Stimulated activated CD4-positive, alpha-beta T cell treated with anti-CD3 and anti-CD28 coated beads, Interleukin-2, amount 100 ng/mL, for 4 hours (primary cell): ENCODE measurements around the gene DYDC2.
"Not testable (repeated sequence)": the region's sequence is repeated elsewhere in the genome, so short reads cannot be mapped to it uniquely, and the experiment has no call there.

ENCODE experiments used
- DNase-seq: peaks from one replicate; pipeline ENCODE4 v3.0.0-alpha.2; 2020; ENCODE audit warnings: low read depth

DYDC2 gene

GRCh38 chr10:80413271-80413996, 56.9 kb downstream of the DYDC2 start:
- no peak for DNase-seq

GRCh38 chr10:80414142-80414895, 57.7 kb downstream of the DYDC2 start:
- no peak for DNase-seq

DNA sequence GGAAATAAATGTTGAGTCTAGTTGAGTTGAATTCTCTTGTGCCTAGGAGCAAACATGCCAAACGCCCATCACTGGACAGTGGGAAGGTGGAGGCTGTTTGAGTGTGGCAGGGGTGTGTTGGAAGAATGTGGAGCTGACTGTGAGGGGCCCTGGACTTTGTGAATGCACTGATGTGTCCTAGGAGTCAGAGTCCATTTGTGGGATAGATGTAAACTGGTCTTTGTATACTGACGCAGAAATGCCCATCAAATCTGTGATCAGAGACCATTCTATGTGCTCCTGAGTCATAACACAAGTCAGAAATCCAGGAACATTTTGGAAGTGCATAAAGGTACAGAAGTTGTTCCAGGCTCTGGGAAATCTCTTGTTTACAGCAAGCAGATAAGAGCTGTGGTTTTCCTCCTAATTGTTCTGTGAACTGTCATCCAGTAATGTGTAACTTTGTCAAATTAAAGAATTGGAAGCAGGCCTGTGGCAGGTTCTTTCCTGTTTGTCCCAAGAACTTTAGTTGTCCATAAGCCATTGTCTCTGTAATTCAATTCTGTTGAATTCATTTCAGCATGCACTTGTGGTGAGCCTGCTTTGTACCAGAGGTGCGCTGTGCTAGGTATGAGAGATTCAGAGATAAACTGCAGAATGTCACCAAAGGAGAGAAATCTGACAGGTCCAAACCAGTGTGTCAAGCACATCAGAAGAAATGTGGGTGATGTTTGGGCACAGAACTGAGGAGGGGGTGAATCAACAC, 59.3 kb downstream of the DYDC2 start:
- DNase-seq, result no peak

GRCh38 chr10:80416479-80417098, 60.0 kb downstream of the DYDC2 start:
- no peak for DNase-seq

GRCh38 chr10:80417256-80417655, 60.7 kb downstream of the DYDC2 start:
- DNase-seq, result not testable (repeated sequence)
